Measurements from ENCODE around the gene SMAD7. TPM values are rescaled to one million over a fixed set of nuclear protein-coding genes. Genes with fewer than 3 reads are reported as not detected.
A peak's percentile ranks its signal among the peaks of the same experiment; 100 is the strongest.

SMAD7 gene
- total RNA-seq, 2 experiments from 2014 or later: 2.9 to 15.1 TPM

GRCh38 chr18:48955830-48956261, 5.1 kb upstream of the SMAD7 start:
- Histone ChIP-seq H3K9me2 (ENCODE audit: insufficient read depth, low read length) (no peaks in the 10 kb centered on the region), H3K36me3 (ENCODE audit: insufficient read depth, low read length) (no peaks in the 10 kb centered on the region), H3K4me1 (ENCODE audit: insufficient read depth, low read length, poor library complexity, severe bottlenecking) (peaks cover 33% of the 10 kb centered on the region), H2AFZ (ENCODE audit: low read length) (peak overlapping the region; percentile 29; the same call in 1 of the 2 replicates), H4K20me1 (ENCODE audit: insufficient read depth, low read length) (no peaks in the 10 kb centered on the region), H3K4me2 (ENCODE audit: low read length) (peak overlapping the region; percentile 34), H3K27ac (ENCODE audit: low read depth, low read length, poor library complexity, severe bottlenecking) (no peak overlapping the region), H3K4me3 (ENCODE audit: low read depth, low read length, poor library complexity, severe bottlenecking) (no peak overlapping the region), H3K79me2 (ENCODE audit: insufficient read depth, low read depth, low read length) (peaks cover 5% of the 10 kb centered on the region), H3K9me3 (ENCODE audit: low read length) (no peaks in the 10 kb centered on the region)
- TF ChIP-seq CTCF (conservative IDR thresholded peaks at IDR 0.05; ENCODE audit: low read length) (no peak), EZH2phosphoT487 (IDR thresholded peaks at IDR 0.05; ENCODE audit: borderline replicate concordance, low read depth, low read length) (no peak)
- DNase-seq (ENCODE audit: low spot score): peak; percentile 31
- BruUV-seq (replicated peaks): no TSS peak
- ChIA-PET CTCF (ENCODE audit: unreplicated experiment) (no interaction called here), POLR2A (interaction anchor here (1.0 kb wide), 1 partner anchor 36 kb away, joined by 4 read pairs; no protein-coding TSS in a partner anchor)
- intact Hi-C loops (cut with micrococcal nuclease; ENCODE audit: unreplicated experiment): no loop called here

DNA sequence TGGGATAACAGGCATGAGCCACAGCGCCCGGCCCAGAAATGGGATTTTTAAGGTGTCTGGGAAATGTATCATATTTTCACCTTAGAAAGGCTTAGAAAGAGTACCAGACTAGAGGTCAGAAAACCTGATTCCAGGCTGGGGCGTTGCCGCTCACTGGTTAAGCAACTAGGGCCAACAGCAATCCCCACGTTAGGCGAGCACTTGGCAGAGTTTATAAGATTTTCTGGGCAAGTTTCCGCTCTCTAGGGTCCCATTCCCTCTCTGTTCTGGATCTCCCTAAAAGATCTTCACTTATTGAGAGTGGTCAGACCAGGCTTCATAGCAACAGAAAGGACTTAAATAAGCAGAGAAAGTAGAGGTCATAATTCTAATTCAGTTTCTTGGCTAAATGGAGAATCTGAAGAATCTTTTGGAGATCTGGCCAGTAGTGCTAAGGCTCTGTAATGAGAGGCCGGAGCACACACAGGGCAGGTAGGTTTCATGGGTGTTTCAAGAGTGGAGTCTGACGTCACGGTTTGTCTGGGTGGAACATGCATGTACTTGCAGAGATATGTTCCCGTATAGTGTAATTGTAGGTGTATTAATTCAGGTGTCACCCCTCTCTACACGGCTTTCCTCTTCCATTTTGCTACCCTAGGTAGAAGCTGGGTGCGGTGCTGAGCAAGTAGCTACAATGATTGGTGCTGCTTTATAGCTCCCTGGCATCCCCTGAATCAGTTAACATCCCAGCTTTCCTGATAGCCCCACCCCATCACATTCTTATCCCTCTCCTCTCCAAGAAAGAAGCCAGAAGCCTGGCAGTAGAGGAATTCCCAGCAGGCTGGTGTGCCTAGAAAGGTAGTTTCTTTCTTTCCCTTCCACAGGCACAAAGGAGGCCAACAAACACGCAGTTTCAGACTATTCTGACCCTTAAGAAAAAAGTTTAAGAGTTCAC, 4.4 kb upstream of the SMAD7 start:
- Histone ChIP-seq H2AFZ (ENCODE audit: low read length) (peak overlapping the region; percentile 29; the same call in 1 of the 2 replicates), H3K4me2 (ENCODE audit: low read length) (peak overlapping the region; percentile 34), H3K27ac (ENCODE audit: low read depth, low read length, poor library complexity, severe bottlenecking) (no peak overlapping the region), H3K9me2 (ENCODE audit: insufficient read depth, low read length) (no peaks in the 10 kb centered on the region), H3K9me3 (ENCODE audit: low read length) (no peaks in the 10 kb centered on the region), H4K20me1 (ENCODE audit: insufficient read depth, low read length) (no peaks in the 10 kb centered on the region), H3K4me3 (ENCODE audit: low read depth, low read length, poor library complexity, severe bottlenecking) (no peak overlapping the region), H3K36me3 (ENCODE audit: insufficient read depth, low read length) (no peaks in the 10 kb centered on the region), H3K79me2 (ENCODE audit: insufficient read depth, low read depth, low read length) (peaks cover 10% of the 10 kb centered on the region), H3K4me1 (ENCODE audit: insufficient read depth, low read length, poor library complexity, severe bottlenecking) (peaks cover 33% of the 10 kb centered on the region)
- TF ChIP-seq CTCF (conservative IDR thresholded peaks at IDR 0.05; ENCODE audit: low read length): no peak
- TF ChIP-seq EZH2phosphoT487 (IDR thresholded peaks at IDR 0.05; ENCODE audit: borderline replicate concordance, low read depth, low read length): no peak
- POLR2A ChIA-PET: interaction anchor here (0.6 to 1.0 kb wide), 2 partner anchors 35 to 188 kb away, joined by 3 to 4 read pairs; no protein-coding TSS in a partner anchor
- intact Hi-C loops (cut with micrococcal nuclease; ENCODE audit: unreplicated experiment): no loop called here
- no TSS peak for BruUV-seq (replicated peaks)
- CTCF ChIA-PET (ENCODE audit: unreplicated experiment): no interaction called here
- DNase-seq (ENCODE audit: low spot score): no peak

Data from OCI-LY7 (cell line).